Measurements from ENCODE around the gene RPL7L1. TPM values are rescaled to one million over a fixed set of nuclear protein-coding genes. Genes with fewer than 3 reads are reported as not detected.
A peak's percentile ranks its signal among the peaks of the same experiment; 100 is the strongest.

RPL7L1 gene
- total and polyA plus RNA-seq, 4 donors, result 39.3 to 98.7 (median 61.9) TPM

- Histone ChIP-seq H3K4me1 (ENCODE audit: control insufficient read depth in 5 of 5, insufficient read depth in 5 of 5, low read length in 5 of 5) (peaks cover 0 to 20% (median 5%) of the 10 kb centered on the region in 5 donors), H3K27ac (ENCODE audit: low read depth in 1 of 2, low read length in 1 of 2) (peak overlapping the region; percentile 63 to 95), H3K4me3 (peak overlapping the region; percentile 82), H3K36me3 (ENCODE audit: control insufficient read depth in 4 of 4, insufficient read depth in 4 of 4, low read length in 4 of 4) (peaks cover 0 to 6% (median 3%) of the 10 kb centered on the region in 4 donors), H3K27me3 (ENCODE audit: control insufficient read depth in 3 of 3, insufficient read depth in 3 of 3, low read length in 2 of 3) (no peaks in the 10 kb centered on the region), H3K9me3 (ENCODE audit: control insufficient read depth in 4 of 4, insufficient read depth in 3 of 4, low read length in 3 of 4) (no peaks in the 10 kb centered on the region), H3K9ac (ENCODE audit: insufficient read depth in 1 of 2, low read length in 2 of 2) (peak overlapping the region in 1 of 2 donors; percentile 69)
- 0 to 1% methylated on average over 16 of the region's 16 CpGs for WGBS, 2 donors
- peak; percentile 82 to 87 (median 86) for DNase-seq
- TF ChIP-seq, protein P1, sequence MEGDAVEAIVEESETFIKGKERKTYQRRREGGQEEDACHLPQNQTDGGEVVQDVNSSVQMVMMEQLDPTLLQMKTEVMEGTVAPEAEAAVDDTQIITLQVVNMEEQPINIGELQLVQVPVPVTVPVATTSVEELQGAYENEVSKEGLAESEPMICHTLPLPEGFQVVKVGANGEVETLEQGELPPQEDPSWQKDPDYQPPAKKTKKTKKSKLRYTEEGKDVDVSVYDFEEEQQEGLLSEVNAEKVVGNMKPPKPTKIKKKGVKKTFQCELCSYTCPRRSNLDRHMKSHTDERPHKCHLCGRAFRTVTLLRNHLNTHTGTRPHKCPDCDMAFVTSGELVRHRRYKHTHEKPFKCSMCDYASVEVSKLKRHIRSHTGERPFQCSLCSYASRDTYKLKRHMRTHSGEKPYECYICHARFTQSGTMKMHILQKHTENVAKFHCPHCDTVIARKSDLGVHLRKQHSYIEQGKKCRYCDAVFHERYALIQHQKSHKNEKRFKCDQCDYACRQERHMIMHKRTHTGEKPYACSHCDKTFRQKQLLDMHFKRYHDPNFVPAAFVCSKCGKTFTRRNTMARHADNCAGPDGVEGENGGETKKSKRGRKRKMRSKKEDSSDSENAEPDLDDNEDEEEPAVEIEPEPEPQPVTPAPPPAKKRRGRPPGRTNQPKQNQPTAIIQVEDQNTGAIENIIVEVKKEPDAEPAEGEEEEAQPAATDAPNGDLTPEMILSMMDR (IDR thresholded peaks at IDR 0.05; ENCODE audit: control extremely low read depth, extremely low read depth), result no peak
- no peak for ATAC-seq (ENCODE audit: insufficient read depth, low FRiP score)
Measured at GRCh38 chr6:42929821-42930360, 50.5 kb downstream of the RPL7L1 start.

- DNase-seq (no peak), ATAC-seq (ENCODE audit: insufficient read depth, low FRiP score) (no peak)
- 85 to 92% methylated on average over 3 of the region's 3 CpGs for WGBS, 2 donors
- H3K9me3 ChIP-seq (ENCODE audit: control insufficient read depth in 4 of 4, insufficient read depth in 3 of 4, low read length in 3 of 4), result no peaks in the 10 kb centered on the region
- TF ChIP-seq, protein P1 (IDR thresholded peaks at IDR 0.05; ENCODE audit: control extremely low read depth, extremely low read depth), result no peak
- no peak overlapping the region for H3K4me3 ChIP-seq
- no peak overlapping the region for H3K27ac ChIP-seq (ENCODE audit: low read depth in 1 of 2, low read length in 1 of 2)
- peaks cover 4 to 19% (median 9%) of the 10 kb centered on the region in 4 donors for H3K36me3 ChIP-seq (ENCODE audit: control insufficient read depth in 4 of 4, insufficient read depth in 4 of 4, low read length in 4 of 4)
- H3K4me1 ChIP-seq (ENCODE audit: control insufficient read depth in 5 of 5, insufficient read depth in 5 of 5, low read length in 5 of 5), result peaks cover 0 to 20% (median 5%) of the 10 kb centered on the region in 5 donors
- no peaks in the 10 kb centered on the region for H3K27me3 ChIP-seq (ENCODE audit: control insufficient read depth in 3 of 3, insufficient read depth in 3 of 3, low read length in 2 of 3)
- no peak overlapping the region for H3K9ac ChIP-seq (ENCODE audit: insufficient read depth in 1 of 2, low read length in 2 of 2)
Measured at GRCh38 chr6:42932412-42932811, 53.0 kb downstream of the RPL7L1 start.

DNA sequence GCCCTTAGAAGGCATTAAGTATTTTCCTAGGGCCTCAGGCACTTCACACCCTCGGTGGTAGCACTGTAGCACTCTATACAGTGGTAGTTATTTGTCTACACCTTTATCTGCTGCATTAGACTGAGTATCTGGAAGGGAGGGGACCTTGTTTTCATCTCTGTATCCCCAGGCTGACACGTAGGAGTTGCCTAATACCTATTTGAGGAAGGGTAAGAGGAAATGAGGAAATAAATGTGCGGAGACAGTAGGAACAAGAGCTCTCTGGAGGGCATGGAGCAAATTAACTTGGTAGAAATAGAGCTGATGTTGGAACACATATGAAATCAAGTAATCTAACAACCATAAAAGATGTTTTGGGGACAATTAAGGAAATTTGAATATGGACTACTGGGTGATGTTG is 53.8 kb downstream of the RPL7L1 start:
- peaks cover 0 to 20% (median 5%) of the 10 kb centered on the region in 5 donors for H3K4me1 ChIP-seq (ENCODE audit: control insufficient read depth in 5 of 5, insufficient read depth in 5 of 5, low read length in 5 of 5)

More for the DNA sequence above, 53.8 kb downstream of the RPL7L1 start:
- DNase-seq, result no peak
- H3K9ac ChIP-seq (ENCODE audit: insufficient read depth in 1 of 2, low read length in 2 of 2), result no peak overlapping the region
- H3K9me3 ChIP-seq (ENCODE audit: control insufficient read depth in 4 of 4, insufficient read depth in 3 of 4, low read length in 3 of 4), result no peaks in the 10 kb centered on the region
- no peaks in the 10 kb centered on the region for H3K27me3 ChIP-seq (ENCODE audit: control insufficient read depth in 3 of 3, insufficient read depth in 3 of 3, low read length in 2 of 3)
- no peak for ATAC-seq (ENCODE audit: insufficient read depth, low FRiP score)
- TF ChIP-seq, protein P1 (IDR thresholded peaks at IDR 0.05; ENCODE audit: control extremely low read depth, extremely low read depth), result no peak
- no peak overlapping the region for H3K27ac ChIP-seq (ENCODE audit: low read depth in 1 of 2, low read length in 1 of 2)
- 11 to 26% methylated on average over 3 of the region's 3 CpGs for WGBS, 2 donors
- no peak overlapping the region for H3K4me3 ChIP-seq
- H3K36me3 ChIP-seq (ENCODE audit: control insufficient read depth in 4 of 4, insufficient read depth in 4 of 4, low read length in 4 of 4), result peaks cover 7 to 27% (median 10%) of the 10 kb centered on the region in 4 donors

All from lung (tissue), 12 donors.